ENCODE results near the gene NAA40. TPM values are rescaled to one million over a fixed set of nuclear protein-coding genes. Genes with fewer than 3 reads are reported as not detected.

Gene NAA40
- total RNA-seq, 4 donors from 2014 or later: 3.8 to 12.5 (median 8.5) TPM

DNA sequence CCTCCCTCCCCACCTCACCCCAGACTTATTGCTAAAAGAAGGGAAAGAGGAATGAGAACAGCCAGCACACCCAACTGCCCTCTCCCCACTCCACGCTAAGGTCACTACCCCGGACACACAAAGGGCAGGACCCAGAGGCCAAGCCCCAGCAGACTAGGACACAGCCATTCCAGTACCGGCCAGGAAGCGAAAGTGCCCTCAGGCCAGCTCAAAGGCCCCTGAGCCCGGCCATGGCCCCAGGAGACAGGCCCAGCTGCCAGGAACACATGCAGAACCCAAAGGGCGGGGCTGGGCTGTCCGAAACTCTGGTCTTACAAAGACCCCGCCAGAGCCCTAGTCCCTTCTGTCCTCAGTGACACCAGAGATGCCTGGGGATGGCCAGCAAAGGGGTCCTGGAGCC lies 27.4 kb upstream of the NAA40 start:
- Histone ChIP-seq H3K4me3 (no peak overlapping the region), H3K27ac (no peak overlapping the region), H3K36me3 (peaks cover 0 to 48% of the 10 kb centered on the region in 2 donors), H3K4me1 (peaks cover 0 to 60% (median 21%) of the 10 kb centered on the region in 3 donors), H3K9me3 (no peaks in the 10 kb centered on the region), H3K27me3 (no peaks in the 10 kb centered on the region)
- no peak for TF ChIP-seq POLR2A (IDR thresholded peaks at IDR 0.05)
- no peak for TF ChIP-seq CTCF (IDR thresholded peaks at IDR 0.05)
- no peak for TF ChIP-seq POLR2AphosphoS5 (IDR thresholded peaks at IDR 0.05)
- TF ChIP-seq EP300 (IDR thresholded peaks at IDR 0.05): no peak
- no peak for ATAC-seq
- WGBS, 2 donors (ENCODE audit: low coverage in 1 of 2): no CpG with 5 or more reads among the region's 8 CpGs

DNA sequence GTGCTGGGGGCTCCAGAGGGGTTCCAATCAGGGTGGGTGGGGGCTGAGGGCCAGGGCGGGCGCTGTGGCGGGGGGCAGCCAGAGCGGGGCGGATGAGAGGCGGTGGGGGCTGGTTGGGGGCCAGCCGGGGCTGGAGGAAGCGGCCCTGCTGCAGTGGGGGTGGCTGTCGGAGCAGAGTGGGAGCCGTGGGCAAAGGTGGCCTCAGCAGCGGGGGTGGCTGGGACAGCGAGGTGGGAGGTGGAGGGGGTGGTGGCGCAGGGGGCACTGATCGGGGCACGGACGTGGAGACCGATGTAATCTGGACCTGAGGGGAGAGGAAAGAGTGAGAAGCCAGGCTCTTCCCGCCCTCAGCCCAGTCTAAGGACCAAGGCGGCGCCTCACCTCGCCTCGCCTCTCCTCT lies 26.9 kb upstream of the NAA40 start:
- no peak overlapping the region for H3K4me3 ChIP-seq
- 83% methylated on average over 6 of the region's 22 CpGs; no CpG with 5 or more reads in 1 of the 2 donors for WGBS, 2 donors (ENCODE audit: low coverage in 1 of 2)
- no peak for ATAC-seq
- H3K27me3 ChIP-seq: no peaks in the 10 kb centered on the region
- TF ChIP-seq CTCF (IDR thresholded peaks at IDR 0.05) (no peak), EP300 (IDR thresholded peaks at IDR 0.05) (no peak), POLR2AphosphoS5 (IDR thresholded peaks at IDR 0.05) (no peak), POLR2A (IDR thresholded peaks at IDR 0.05) (no peak)
- H3K36me3 ChIP-seq: peaks cover 0 to 43% of the 10 kb centered on the region in 2 donors
- no peaks in the 10 kb centered on the region for H3K9me3 ChIP-seq
- H3K27ac ChIP-seq: no peak overlapping the region
- H3K4me1 ChIP-seq: peaks cover 0 to 62% (median 23%) of the 10 kb centered on the region in 3 donors

DNA sequence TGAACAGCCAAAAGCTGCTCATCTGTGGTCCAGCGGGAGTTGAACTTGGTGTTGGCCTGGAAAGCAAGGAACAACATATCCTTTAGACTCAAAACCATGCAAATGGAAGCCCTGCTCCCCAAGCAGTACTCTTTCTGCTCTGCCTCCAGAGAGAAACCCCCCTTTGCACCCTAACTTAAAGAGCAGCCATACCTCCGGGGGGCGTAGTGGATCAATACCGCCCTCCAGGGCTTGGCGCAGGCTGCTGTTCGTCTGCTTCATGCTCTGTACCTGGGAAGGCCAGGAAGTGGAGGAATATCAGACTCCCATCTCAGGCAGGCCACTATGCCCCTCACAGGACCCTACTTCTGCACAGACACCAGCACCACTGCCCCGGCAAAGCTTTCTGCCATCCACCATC lies 26.1 kb upstream of the NAA40 start:
- no peak for TF ChIP-seq CTCF (IDR thresholded peaks at IDR 0.05)
- no peak for TF ChIP-seq EP300 (IDR thresholded peaks at IDR 0.05)
- no peak for TF ChIP-seq POLR2A (IDR thresholded peaks at IDR 0.05)
- no peak for TF ChIP-seq POLR2AphosphoS5 (IDR thresholded peaks at IDR 0.05)
- no peak overlapping the region for H3K27ac ChIP-seq
- no peak overlapping the region for H3K4me3 ChIP-seq
- H3K36me3 ChIP-seq: peaks cover 0 to 35% of the 10 kb centered on the region in 2 donors
- no peak for ATAC-seq
- H3K9me3 ChIP-seq: no peaks in the 10 kb centered on the region
- 72 to 80% methylated on average over 1 to 6 of the region's 7 CpGs for WGBS, 2 donors (ENCODE audit: low coverage in 1 of 2)
- no peaks in the 10 kb centered on the region for H3K27me3 ChIP-seq
- peaks cover 0 to 62% (median 30%) of the 10 kb centered on the region in 3 donors for H3K4me1 ChIP-seq

GRCh38 chr11:63913866-63914830 lies 24.7 kb upstream of the NAA40 start:
- ATAC-seq: no peak
- H3K27me3 ChIP-seq: no peaks in the 10 kb centered on the region
- H3K36me3 ChIP-seq: peaks cover 0 to 21% of the 10 kb centered on the region in 2 donors
- 89 to 90% methylated on average over 9 to 11 of the region's 34 CpGs for WGBS, 2 donors (ENCODE audit: low coverage in 1 of 2)
- H3K27ac ChIP-seq: no peak overlapping the region
- peaks cover 0 to 62% (median 31%) of the 10 kb centered on the region in 3 donors for H3K4me1 ChIP-seq
- no peak overlapping the region for H3K4me3 ChIP-seq
- H3K9me3 ChIP-seq: no peaks in the 10 kb centered on the region
- TF ChIP-seq CTCF (IDR thresholded peaks at IDR 0.05) (no peak), POLR2A (IDR thresholded peaks at IDR 0.05) (no peak), POLR2AphosphoS5 (IDR thresholded peaks at IDR 0.05) (no peak), EP300 (IDR thresholded peaks at IDR 0.05) (no peak)

All from gastroesophageal sphincter (tissue), 4 donors.